HepG2 (cell line): ENCODE results near the gene ISOC2. TPM values are rescaled to one million over a fixed set of nuclear protein-coding genes. Genes with fewer than 3 reads are reported as not detected.

Experiments
- ATAC-seq: fragments of 200-7000 bp; cut with Tn5 transposase; 3 replicates; pipeline ENCODE4 v1.9.1; 2020; ENCODE audit warnings: mild to moderate bottlenecking, moderate library complexity
- BruUV-seq: library from RNA; stranded (reverse); fragments of 400-500 nt; replicated peaks from 2 replicates; lab custom pipeline; 2021; lab: Mats Ljungman, UMichigan
- CTCF ChIA-PET: fragments of 300-600 bp; formaldehyde crosslinking; extraction: SDS; loops from one replicate; lab custom pipeline; 2021; ENCODE audit warnings: low total read pairs, inconsistent platforms, low intra/inter-chr PET ratio; lab: Yijun Ruan, JAX
- POLR2A ChIA-PET: fragments of 350-600 bp; sonication (Branson Sonifier 250); formaldehyde crosslinking; loops from one replicate; lab custom pipeline; 2020; ENCODE audit warnings: antibody characterized with exemption, inconsistent platforms; lab: Yijun Ruan, JAX
- DNase-seq: peaks from one replicate; pipeline ENCODE4 v3.0.0-alpha.2; 2015; ENCODE audit warnings: low spot score
- FAIRE-seq: peaks from 3 replicates; lab custom pipeline; 2011; peaks lifted over from hg19 to GRCh38; lab: Jason Lieb, UNC
- H2AFZ ChIP-seq: one replicate; pipeline ENCODE4 v1.6.1; 2011; ENCODE audit warnings: low read length, inconsistent platforms
- H3K27ac ChIP-seq: fragments of 300-600 bp; 3 replicates; pipeline ENCODE4 v1.8.0; 2011; ENCODE audit warnings: mixed run types, mild to moderate bottlenecking, mixed read lengths, low read length, inconsistent platforms; ENCODE audit not compliant: insufficient read depth; ENCODE audit errors: extremely low read length
- H3K27me3 ChIP-seq, 2 experiments: fragments of 200-600 bp in 1 of 2; 2 replicates in 1 of 2; 3 replicates in 1 of 2; pipeline versions ENCODE4 v1.6.0 to v1.8.0; 2011; ENCODE audit warnings: low read length in 2 of 2, mild to moderate bottlenecking in 2 of 2, moderate library complexity in 2 of 2, inconsistent platforms in 1 of 2; ENCODE audit not compliant: insufficient read depth in 2 of 2, control insufficient read depth in 1 of 2
- H3K36me3 ChIP-seq, 2 experiments: fragments of 200-600 bp in 1 of 2; replicated peaks in 1 of 2; 2 replicates in 1 of 2; 3 replicates in 1 of 2; pipeline versions ENCODE4 v1.5.1 to v1.8.0; 2011; ENCODE audit warnings: low read length in 2 of 2, inconsistent platforms in 1 of 2; ENCODE audit not compliant: insufficient read depth in 2 of 2, control insufficient read depth in 1 of 2
- H3K4me1 ChIP-seq: 2 replicates; pipeline ENCODE4 v1.5.1; 2012; ENCODE audit warnings: low read length, inconsistent platforms; ENCODE audit not compliant: insufficient read depth
- H3K4me2 ChIP-seq: 2 replicates; pipeline ENCODE4 v1.6.0; 2011; ENCODE audit warnings: low read depth, low read length, inconsistent platforms
- H3K4me3 ChIP-seq, 3 experiments: fragments of 200-600 bp in 1 of 3; sonication (generic), shearing (Covaris generic) in 1 of 3; replicated peaks in 1 of 3; 2 replicates each; pipeline ENCODE4 v1.5.1; 2011 to 2016; ENCODE audit warnings: low read length in 3 of 3, inconsistent platforms in 2 of 3, low read depth in 2 of 3, mild to moderate bottlenecking in 2 of 3, control low read depth in 1 of 3, mixed read lengths in 1 of 3; ENCODE audit not compliant: insufficient read depth in 1 of 3
- H3K79me2 ChIP-seq: one replicate; pipeline ENCODE4 v1.6.1; 2011; ENCODE audit warnings: low read length, inconsistent platforms; ENCODE audit not compliant: insufficient read depth
- H3K9ac ChIP-seq: 2 replicates; pipeline ENCODE4 v1.6.0; 2011; ENCODE audit warnings: mild to moderate bottlenecking, low read depth, low read length, inconsistent platforms; ENCODE audit not compliant: insufficient read depth
- H3K9me3 ChIP-seq: 2 replicates; pipeline ENCODE4 v1.5.1; 2012; ENCODE audit warnings: mild to moderate bottlenecking, low read length
- H4K20me1 ChIP-seq: 2 replicates; pipeline ENCODE4 v1.6.0; 2011; ENCODE audit warnings: inconsistent platforms, mild to moderate bottlenecking, low read length, moderate library complexity; ENCODE audit not compliant: insufficient read depth
- EED ChIP-seq: sonication (generic); formaldehyde crosslinking; IDR thresholded peaks from 2 replicates; pipeline ENCODE4 v1.5.0; 2020; ENCODE audit warnings: mild to moderate bottlenecking, missing genetic modification reagents
- HNRNPK ChIP-seq: fragments of 200-400 bp; formaldehyde crosslinking; IDR thresholded peaks from 2 replicates; pipeline ENCODE4 v1.6.1; 2018; ENCODE audit warnings: low read length, low read depth, moderate library complexity, mild to moderate bottlenecking; ENCODE audit not compliant: poor library complexity, severe bottlenecking
- MAFK ChIP-seq, 2 experiments: IDR thresholded peaks in 1 of 2; conservative IDR thresholded peaks in 1 of 2; 2 replicates each; pipeline ENCODE4 v1.6.1; 2011; ENCODE audit warnings: improper control_type of control experiment in 2 of 2, low read length in 2 of 2
- MEIS1 ChIP-seq: sonication (generic); formaldehyde crosslinking; IDR thresholded peaks from 2 replicates; pipeline ENCODE4 v1.9.0; 2021; ENCODE audit warnings: mild to moderate bottlenecking, missing genetic modification reagents, moderate library complexity, borderline replicate concordance
- PHF21A ChIP-seq: sonication (generic); formaldehyde crosslinking; IDR thresholded peaks from 2 replicates; pipeline ENCODE4 v1.5.0; 2020; ENCODE audit warnings: mild to moderate bottlenecking, missing genetic modification reagents
- SOX5 ChIP-seq: IDR thresholded peaks from 2 replicates; pipeline ENCODE4 v1.6.1; 2016; ENCODE audit warnings: borderline replicate concordance
- SRSF1 ChIP-seq: fragments of 200-400 bp; formaldehyde crosslinking; optimal IDR thresholded peaks from 2 replicates; pipeline ENCODE3; 2017; ENCODE audit warnings: mild to moderate bottlenecking, low read depth, low read length, moderate library complexity
- ZKSCAN1 ChIP-seq: fragments of 150-350 bp; IDR thresholded peaks from 2 replicates; pipeline ENCODE4 v1.6.1; 2014; ENCODE audit warnings: low read length
- ZKSCAN8 ChIP-seq: IDR thresholded peaks from 2 replicates; pipeline ENCODE4 v1.6.1; 2016; ENCODE audit warnings: borderline replicate concordance, missing genetic modification reagents, missing compliant biosample characterization
- WGBS: methylation state at CpG from one replicate; pipeline ENCODE4 v1.1.6; 2017; ENCODE audit warnings: low lambda C conversion rate; 5-methylcytosine and 5-hydroxymethylcytosine counted together
- in situ Hi-C: cut with HindIII; loops from 2 replicates; pipeline ENCODE4 v1.10.0; 2017; ENCODE audit warnings: low pct_unique_long_range_greater_than_20kb; ENCODE audit not compliant: extremely low pct_ligation_motif_present
- intact Hi-C: fragments of 100-400 bp; cut with micrococcal nuclease; formaldehyde crosslinking; loops from one replicate; pipeline ENCODE4 v1.10.0; 2022; ENCODE audit not compliant: unreplicated experiment
- polyA plus RNA-seq, 8 experiments: library from polyadenylated mRNA; depleted of rRNA in 3 of 8; stranded (reverse) in 7 of 8; unstranded in 1 of 8; fragments of >200 nt; fragmentation: Illumina TruSeq in 4 of 8; extraction: Trizol in 4 of 8; gene quantifications; 2 replicates each; pipeline versions ENCODE4 v1.2.1 to v1.2.3, GENCODE V29; 2011 to 2016; ENCODE audit warnings: low read depth in 4 of 8, missing spikeins in 1 of 8, mixed read lengths in 1 of 8; ENCODE audit not compliant: insufficient read depth in 1 of 8
- total RNA-seq, 5 experiments: library from RNA; depleted of rRNA; stranded (reverse); fragments of >200 nt; fragmentation: Illumina TruSeq; extraction: Trizol; gene quantifications; 2 replicates each; pipeline ENCODE4 v1.2.3, GENCODE V29; 2016; ENCODE audit warnings: low read depth in 1 of 5

ISOC2 gene
- total and polyA plus RNA-seq, 2 of the 13 experiments (the other 11 are each of a cell fraction or from before 2014, with no cell fraction given) = 76.8 to 105 TPM

- Histone ChIP-seq H2AFZ (no peak overlapping the region), H3K4me2 (0 out of 2 replicates have a peak overlapping the region, but pooled peaks have one; percentile 39), H3K27ac (no peak overlapping the region), H3K9me3 (no peaks in the 10 kb centered on the region), H3K4me1 (peaks cover 69% of the 10 kb centered on the region), H3K4me3 (no peak overlapping the region), H3K27me3 (no peaks in the 10 kb centered on the region; a peak in 1 of 5 replicates), H4K20me1 (no peaks in the 10 kb centered on the region), H3K79me2 (peaks cover 11% of the 10 kb centered on the region), H3K36me3 (no peaks in the 10 kb centered on the region), H3K9ac (no peak overlapping the region)
- peak; percentile 24 for TF ChIP-seq HNRNPK
- no peak for TF ChIP-seq MEIS1
- peak; percentile 52; the same call in 1 of the 2 replicates for TF ChIP-seq ZKSCAN1
- no peak for TF ChIP-seq PHF21A (CRISPR knock-in tag)
- TF ChIP-seq SRSF1 = no peak
- peak; percentile 87; the same call in 1 of the 2 replicates for TF ChIP-seq ZKSCAN8 (CRISPR knock-in tag)
- TF ChIP-seq EED (CRISPR knock-in tag) = no peak
- no peak for TF ChIP-seq SOX5 (CRISPR knock-in tag)
- TF ChIP-seq MAFK (conservative IDR thresholded peaks at IDR 0.05 in 1 of 2, IDR thresholded peaks at IDR 0.05 in 1 of 2; ENCODE audit: low read length in 2 of 2) = 0 out of 4 replicates have a peak, but pooled peaks of 1 of the 2 experiments have one; percentile 5
- ChIA-PET POLR2A (no interaction called here), CTCF (no interaction called here)
- BruUV-seq = no TSS peak
- no peak for FAIRE-seq
- WGBS = 50% methylated on average over 2 of the region's 23 CpGs
- no peak for ATAC-seq
- intact Hi-C loops (no loop called here), in situ Hi-C loops (no loop called here)
- DNase-seq = no peak
Observed at GRCh38 chr19:55464039-55464661, 2.7 kb upstream of the ISOC2 start.
